ENCODE measurements around the gene SPRED2. TPM values are rescaled to one million over a fixed set of nuclear protein-coding genes. Genes with fewer than 3 reads are reported as not detected.

The SPRED2 gene
- total RNA-seq, 4 donors from 2014 or later, result 12.5 to 21.2 (median 13.8) TPM

DNA sequence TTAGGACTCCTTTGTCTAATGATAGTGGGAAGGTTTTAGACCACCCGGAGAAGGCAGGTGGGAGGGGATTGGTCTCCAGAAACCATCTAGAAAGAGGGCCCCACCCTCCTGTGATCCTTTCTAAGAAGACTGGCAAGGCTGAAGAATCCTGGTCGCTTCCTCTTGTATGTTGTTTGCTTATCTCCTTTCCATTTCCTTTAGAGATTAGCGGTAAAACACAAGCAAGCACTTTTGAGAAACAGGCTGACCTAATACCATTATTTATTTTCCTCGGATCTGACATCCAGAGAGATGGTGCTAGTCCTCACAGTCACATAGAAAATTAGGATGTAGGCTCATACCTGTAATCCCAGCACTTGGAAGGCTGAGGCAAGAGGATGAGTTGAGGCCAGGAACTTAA is 45.2 kb upstream of the SPRED2 start:
- no peak overlapping the region for H3K4me3 ChIP-seq
- no peaks in the 10 kb centered on the region for H3K36me3 ChIP-seq
- H3K27me3 ChIP-seq, result no peaks in the 10 kb centered on the region
- no peaks in the 10 kb centered on the region for H3K4me1 ChIP-seq
- no peak for ATAC-seq
- TF ChIP-seq EP300 (IDR thresholded peaks at IDR 0.05) (no peak), POLR2AphosphoS5 (IDR thresholded peaks at IDR 0.05) (no peak), POLR2A (IDR thresholded peaks at IDR 0.05) (no peak)
- TF ChIP-seq, protein P1, sequence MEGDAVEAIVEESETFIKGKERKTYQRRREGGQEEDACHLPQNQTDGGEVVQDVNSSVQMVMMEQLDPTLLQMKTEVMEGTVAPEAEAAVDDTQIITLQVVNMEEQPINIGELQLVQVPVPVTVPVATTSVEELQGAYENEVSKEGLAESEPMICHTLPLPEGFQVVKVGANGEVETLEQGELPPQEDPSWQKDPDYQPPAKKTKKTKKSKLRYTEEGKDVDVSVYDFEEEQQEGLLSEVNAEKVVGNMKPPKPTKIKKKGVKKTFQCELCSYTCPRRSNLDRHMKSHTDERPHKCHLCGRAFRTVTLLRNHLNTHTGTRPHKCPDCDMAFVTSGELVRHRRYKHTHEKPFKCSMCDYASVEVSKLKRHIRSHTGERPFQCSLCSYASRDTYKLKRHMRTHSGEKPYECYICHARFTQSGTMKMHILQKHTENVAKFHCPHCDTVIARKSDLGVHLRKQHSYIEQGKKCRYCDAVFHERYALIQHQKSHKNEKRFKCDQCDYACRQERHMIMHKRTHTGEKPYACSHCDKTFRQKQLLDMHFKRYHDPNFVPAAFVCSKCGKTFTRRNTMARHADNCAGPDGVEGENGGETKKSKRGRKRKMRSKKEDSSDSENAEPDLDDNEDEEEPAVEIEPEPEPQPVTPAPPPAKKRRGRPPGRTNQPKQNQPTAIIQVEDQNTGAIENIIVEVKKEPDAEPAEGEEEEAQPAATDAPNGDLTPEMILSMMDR (IDR thresholded peaks at IDR 0.05), result no peak
- H3K9me3 ChIP-seq, result no peaks in the 10 kb centered on the region
- no peak overlapping the region for H3K27ac ChIP-seq
- 65 to 71% methylated on average over 1 to 4 of the region's 4 CpGs for WGBS, 2 donors (ENCODE audit: low coverage in 1 of 2)

DNA sequence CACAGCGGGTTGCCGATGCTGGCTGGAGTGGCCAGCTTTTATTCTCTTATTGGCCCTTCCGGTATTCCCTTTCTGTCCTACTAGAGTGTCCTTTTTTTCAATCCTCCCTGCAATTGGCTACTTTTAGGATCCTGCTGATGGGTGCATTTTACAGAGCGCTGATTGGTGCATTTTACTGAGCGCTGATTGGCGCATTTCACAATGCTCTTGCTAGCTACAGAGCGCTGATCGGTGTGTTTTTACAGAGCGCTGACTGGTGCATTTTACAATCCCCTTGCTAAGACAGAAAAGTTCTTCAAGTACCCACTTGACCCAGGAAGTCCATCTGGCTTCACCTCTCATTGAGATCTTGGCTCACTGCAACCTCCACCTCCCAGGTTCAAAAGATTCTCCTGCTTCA is 44.4 kb upstream of the SPRED2 start:
- Histone ChIP-seq H3K4me1 (no peaks in the 10 kb centered on the region), H3K36me3 (no peaks in the 10 kb centered on the region), H3K27ac (no peak overlapping the region), H3K9me3 (no peaks in the 10 kb centered on the region), H3K4me3 (no peak overlapping the region), H3K27me3 (no peaks in the 10 kb centered on the region)
- TF ChIP-seq POLR2AphosphoS5 (IDR thresholded peaks at IDR 0.05) (no peak), POLR2A (IDR thresholded peaks at IDR 0.05) (no peak), EP300 (IDR thresholded peaks at IDR 0.05) (no peak)
- TF ChIP-seq, protein P1 (IDR thresholded peaks at IDR 0.05), result no peak
- WGBS, 2 donors (ENCODE audit: low coverage in 1 of 2), result 100% methylated on average over 9 of the region's 9 CpGs; no CpG with 5 or more reads in 1 of the 2 donors
- ATAC-seq, result no peak

DNA sequence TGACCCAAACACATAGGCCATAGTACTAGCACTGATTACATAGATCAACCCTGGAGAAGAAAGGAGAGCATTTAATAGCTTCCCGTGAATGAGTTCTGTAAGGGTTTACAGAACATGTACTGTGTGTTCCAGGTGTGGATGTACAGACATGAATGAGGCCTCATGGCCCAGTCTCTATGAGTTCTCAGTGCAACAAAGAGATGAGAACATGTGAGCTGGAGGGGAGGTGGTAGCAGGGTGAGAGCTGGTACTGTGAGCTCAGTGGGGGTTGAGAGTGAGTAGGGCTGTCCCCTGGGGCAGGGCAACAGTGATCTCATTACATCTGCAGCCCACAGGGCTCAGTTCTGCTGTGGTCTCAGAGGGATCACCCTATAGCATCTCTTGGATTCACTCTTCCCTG is 42.6 kb upstream of the SPRED2 start:
- no peaks in the 10 kb centered on the region for H3K36me3 ChIP-seq
- WGBS, 2 donors (ENCODE audit: low coverage in 1 of 2), result 86 to 100% methylated on average over 1 of the region's 1 CpG
- TF ChIP-seq POLR2AphosphoS5 (IDR thresholded peaks at IDR 0.05) (no peak), POLR2A (IDR thresholded peaks at IDR 0.05) (no peak), EP300 (IDR thresholded peaks at IDR 0.05) (no peak)
- TF ChIP-seq, protein P1 (IDR thresholded peaks at IDR 0.05), result no peak
- H3K4me3 ChIP-seq, result no peak overlapping the region
- H3K27ac ChIP-seq, result no peak overlapping the region
- H3K9me3 ChIP-seq, result no peaks in the 10 kb centered on the region
- no peaks in the 10 kb centered on the region for H3K4me1 ChIP-seq
- no peaks in the 10 kb centered on the region for H3K27me3 ChIP-seq
- ATAC-seq, result no peak

DNA sequence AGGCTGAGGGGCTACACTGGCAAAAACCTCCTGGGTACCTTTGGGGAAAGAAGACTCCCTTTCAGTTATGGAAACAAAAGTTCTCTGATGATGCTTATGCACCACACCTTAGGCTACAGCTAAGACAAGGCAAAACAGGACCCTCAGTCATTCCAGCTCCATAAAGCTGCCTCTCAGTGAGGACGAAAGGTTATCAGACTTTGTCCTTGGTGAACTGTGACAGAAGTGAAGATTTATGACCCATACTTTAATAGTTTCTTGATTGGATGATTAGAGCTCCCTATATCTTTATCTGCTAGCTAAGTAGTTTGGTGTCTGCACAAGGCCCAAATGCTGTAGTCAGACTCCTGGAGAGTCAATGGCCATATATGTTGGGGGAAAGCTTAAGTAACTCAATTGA is 40.6 kb upstream of the SPRED2 start:
- H3K4me1 ChIP-seq, result no peaks in the 10 kb centered on the region
- no peaks in the 10 kb centered on the region for H3K27me3 ChIP-seq
- WGBS, 2 donors (ENCODE audit: low coverage in 1 of 2), result 80 to 100% methylated on average over 1 of the region's 1 CpG
- no peaks in the 10 kb centered on the region for H3K36me3 ChIP-seq
- no peak for TF ChIP-seq POLR2AphosphoS5 (IDR thresholded peaks at IDR 0.05)
- no peak for TF ChIP-seq POLR2A (IDR thresholded peaks at IDR 0.05)
- TF ChIP-seq, protein P1 (IDR thresholded peaks at IDR 0.05), result no peak
- no peak for TF ChIP-seq EP300 (IDR thresholded peaks at IDR 0.05)
- no peak overlapping the region for H3K27ac ChIP-seq
- no peaks in the 10 kb centered on the region for H3K9me3 ChIP-seq
- no peak for ATAC-seq
- H3K4me3 ChIP-seq, result no peak overlapping the region

DNA sequence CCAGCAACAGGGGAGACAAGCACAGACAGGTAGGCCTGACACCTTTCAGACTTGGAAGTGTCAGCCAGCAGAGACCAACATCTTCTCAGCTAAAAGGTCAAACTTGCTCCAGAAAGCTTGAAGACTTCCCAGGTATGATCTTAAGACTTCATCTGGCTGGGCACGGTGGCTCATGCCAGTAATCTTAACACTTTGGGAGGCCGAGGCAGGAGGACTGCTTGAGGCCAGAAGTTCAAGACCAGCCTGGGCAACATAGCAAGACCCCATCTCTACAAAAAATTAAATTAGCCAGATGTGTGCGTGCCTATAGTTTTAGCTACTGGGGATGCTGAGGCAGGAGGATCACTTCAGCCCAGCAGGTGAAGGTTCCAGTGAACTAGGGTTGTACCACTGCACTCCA is 39.0 kb upstream of the SPRED2 start:
- no peaks in the 10 kb centered on the region for H3K36me3 ChIP-seq
- H3K4me3 ChIP-seq, result no peak overlapping the region
- ATAC-seq, result no peak
- no peaks in the 10 kb centered on the region for H3K9me3 ChIP-seq
- no peaks in the 10 kb centered on the region for H3K27me3 ChIP-seq
- TF ChIP-seq POLR2A (IDR thresholded peaks at IDR 0.05), result no peak
- TF ChIP-seq POLR2AphosphoS5 (IDR thresholded peaks at IDR 0.05), result no peak
- TF ChIP-seq, protein P1 (IDR thresholded peaks at IDR 0.05), result no peak
- TF ChIP-seq EP300 (IDR thresholded peaks at IDR 0.05), result no peak
- WGBS, 2 donors (ENCODE audit: low coverage in 1 of 2), result 100% methylated on average over 1 of the region's 3 CpGs; no CpG with 5 or more reads in 1 of the 2 donors
- no peaks in the 10 kb centered on the region for H3K4me1 ChIP-seq
- no peak overlapping the region for H3K27ac ChIP-seq
